ENCODE data around the gene RP2.

- TF ChIP-seq CTCF (IDR thresholded peaks at IDR 0.05) (no peak), POLR2A (IDR thresholded peaks at IDR 0.05) (no peak)
These were observed 13.4 kb upstream of the RP2 start for GRCh38 chrX:46823481-46823880.

All from heart left ventricle (tissue), 13 donors.